ENCODE measurements around the gene HLTF. TPM values are rescaled to one million over a fixed set of nuclear protein-coding genes. Genes with fewer than 3 reads are reported as not detected.

Gene HLTF
- total and polyA plus RNA-seq, 2 donors (not counting 1 experiment from before 2014, with no cell fraction given) = 3.3 to 22.9 TPM

- peak overlapping the region; percentile 87 for H3K9ac ChIP-seq (ENCODE audit: low read length)
- Mint-ChIP-seq H3K27ac (peak overlapping the region; percentile 87), H3K4me1 (peaks cover 42% of the 10 kb centered on the region), H3K4me3 (peak overlapping the region; percentile 90), H3K9me3 (ENCODE audit: insufficient read depth) (no peaks in the 10 kb centered on the region), H3K27me3 (no peaks in the 10 kb centered on the region)
- H3K27ac ChIP-seq (ENCODE audit: low read length in 2 of 2) = peak overlapping the region; percentile 52 to 82
- peak overlapping the region; percentile 57 to 98 (median 97) for H3K4me3 ChIP-seq (ENCODE audit: control extremely low read depth in 1 of 5, extremely low read depth in 1 of 5, insufficient read depth in 1 of 5, low read depth in 2 of 5, low read length in 4 of 5)
- H3K9me3 ChIP-seq (ENCODE audit: control extremely low read depth in 1 of 3, control insufficient read depth in 2 of 3, insufficient read depth in 1 of 3, low read length in 2 of 3) = no peaks in the 10 kb centered on the region
- peak overlapping the region; percentile 91 for H2AFZ ChIP-seq (ENCODE audit: insufficient read depth, low read depth, low read length, poor library complexity, severe bottlenecking)
- TF ChIP-seq EZH2 (IDR thresholded peaks at IDR 0.05; ENCODE audit: borderline replicate concordance, insufficient read depth, low read depth, low read length, poor library complexity, severe bottlenecking) = no peak
- no peak for TF ChIP-seq CTCF (IDR thresholded peaks at IDR 0.05)
- ChIA-PET CTCF (interaction anchor here (1.5 to 3.1 kb wide), 5 partner anchors 9 to 146 kb away, joined by 4 to 36 read pairs (median 13); partner anchors contain the start of gene GYG1), POLR2A (interaction anchor here (1.2 to 2.4 kb wide), 4 partner anchors 18 to 116 kb away, joined by 3 to 16 read pairs (median 6); partner anchors contain the start of gene HLTF)
- peaks cover 52% of the 10 kb centered on the region for H3K79me2 ChIP-seq (ENCODE audit: control insufficient read depth, insufficient read depth, low read length)
- no peaks in the 10 kb centered on the region for H3K36me3 ChIP-seq (replicated peaks in 1 of 2; ENCODE audit: control extremely low read depth in 1 of 2, control insufficient read depth in 1 of 2, extremely low read depth in 1 of 2, insufficient read depth in 2 of 2, low read length in 1 of 2)
- intact Hi-C loops (cut with micrococcal nuclease) = loop anchor here (1.0 to 10.0 kb wide), 7 partner anchors 9 to 356 kb away; partner anchors contain the start of genes GYG1 and HLTF
- peak overlapping the region; percentile 86 for H3K4me2 ChIP-seq (replicated peaks; ENCODE audit: low read depth, low read length, poor library complexity, severe bottlenecking)
- DNase-seq (no peak), ATAC-seq (ENCODE audit: low read depth) (peak; percentile 3)
- no peaks in the 10 kb centered on the region for H4K20me1 ChIP-seq (ENCODE audit: control insufficient read depth, insufficient read depth, low read length, poor library complexity, severe bottlenecking)
- WGBS (ENCODE audit: insufficient coverage) = 0% methylated on average over 2 of the region's 4 CpGs
- H3K27me3 ChIP-seq (replicated peaks in 1 of 4; ENCODE audit: control extremely low read depth in 1 of 4, control insufficient read depth in 3 of 4, insufficient read depth in 4 of 4, low read length in 3 of 4) = no peaks in the 10 kb centered on the region
- H3K4me1 ChIP-seq (ENCODE audit: control insufficient read depth in 2 of 2, insufficient read depth in 2 of 2, low read length in 2 of 2) = peaks cover 32 to 36% of the 10 kb centered on the region in 2 donors
Observed at GRCh38 chr3:149128821-149129220, 42.5 kb upstream of the HLTF start.

DNA sequence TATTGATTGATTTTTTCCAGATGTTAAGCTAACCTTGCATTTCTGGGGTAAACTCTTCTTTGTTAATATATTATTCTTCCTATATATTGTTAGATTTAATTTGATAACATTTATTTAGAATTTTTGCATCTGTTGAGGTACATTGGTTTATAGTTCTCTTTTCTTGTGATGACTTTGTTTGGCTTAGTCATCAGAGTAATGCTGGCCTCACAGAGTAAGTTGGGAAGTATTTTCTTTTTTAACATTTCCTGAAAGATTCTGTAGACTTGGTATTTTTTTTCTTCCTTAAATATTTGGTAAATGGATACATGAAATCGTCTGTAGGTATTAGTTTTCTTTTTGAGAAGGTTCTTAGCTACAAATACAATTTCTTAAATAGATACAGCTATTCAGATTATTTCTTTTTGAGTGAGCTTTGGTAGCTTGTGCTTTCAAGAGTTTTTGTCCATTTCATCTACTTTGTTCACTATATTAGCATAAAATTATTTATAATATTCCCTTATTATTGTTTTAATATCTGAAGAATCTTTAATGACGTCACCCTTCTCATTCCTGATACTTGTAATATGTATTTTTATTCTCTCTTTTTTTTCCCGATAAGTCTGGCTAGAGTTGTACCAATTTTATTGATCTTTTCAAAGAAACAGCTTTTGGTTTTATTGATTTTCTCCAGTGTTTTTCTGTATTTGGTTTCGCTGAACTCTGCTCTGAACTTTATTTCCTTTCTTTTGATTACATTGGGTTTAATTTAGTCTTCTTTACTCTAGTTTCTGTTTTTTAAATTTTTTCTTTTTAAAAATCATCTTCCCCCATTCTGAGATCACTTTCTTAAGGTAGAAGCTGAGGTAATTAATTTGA is 36.6 kb upstream of the HLTF start:
- ATAC-seq (ENCODE audit: low read depth) = no peak
- Histone ChIP-seq H3K4me2 (replicated peaks; ENCODE audit: low read depth, low read length, poor library complexity, severe bottlenecking) (no peak overlapping the region), H3K9ac (ENCODE audit: low read length) (no peak overlapping the region), H3K27me3 (replicated peaks in 1 of 4; ENCODE audit: control extremely low read depth in 1 of 4, control insufficient read depth in 3 of 4, insufficient read depth in 4 of 4, low read length in 3 of 4) (no peaks in the 10 kb centered on the region), H3K36me3 (replicated peaks in 1 of 2; ENCODE audit: control extremely low read depth in 1 of 2, control insufficient read depth in 1 of 2, extremely low read depth in 1 of 2, insufficient read depth in 2 of 2, low read length in 1 of 2) (no peaks in the 10 kb centered on the region), H4K20me1 (ENCODE audit: control insufficient read depth, insufficient read depth, low read length, poor library complexity, severe bottlenecking) (no peaks in the 10 kb centered on the region), H2AFZ (ENCODE audit: insufficient read depth, low read depth, low read length, poor library complexity, severe bottlenecking) (no peak overlapping the region), H3K4me1 (ENCODE audit: control insufficient read depth in 2 of 2, insufficient read depth in 2 of 2, low read length in 2 of 2) (peaks cover 0 to 5% of the 10 kb centered on the region in 2 donors), H3K79me2 (ENCODE audit: control insufficient read depth, insufficient read depth, low read length) (no peaks in the 10 kb centered on the region), H3K4me3 (ENCODE audit: control extremely low read depth in 1 of 5, extremely low read depth in 1 of 5, insufficient read depth in 1 of 5, low read depth in 2 of 5, low read length in 4 of 5) (no peak overlapping the region), H3K27ac (ENCODE audit: low read length in 2 of 2) (no peak overlapping the region), H3K9me3 (ENCODE audit: control extremely low read depth in 1 of 3, control insufficient read depth in 2 of 3, insufficient read depth in 1 of 3, low read length in 2 of 3) (no peaks in the 10 kb centered on the region)
- Mint-ChIP-seq H3K27ac (no peak overlapping the region), H3K4me1 (peaks cover 4% of the 10 kb centered on the region), H3K27me3 (no peaks in the 10 kb centered on the region), H3K4me3 (no peak overlapping the region), H3K9me3 (ENCODE audit: insufficient read depth) (no peaks in the 10 kb centered on the region)
- TF ChIP-seq CTCF (IDR thresholded peaks at IDR 0.05) = no peak
- TF ChIP-seq EZH2 (IDR thresholded peaks at IDR 0.05; ENCODE audit: borderline replicate concordance, insufficient read depth, low read depth, low read length, poor library complexity, severe bottlenecking) = no peak
- POLR2A ChIA-PET = no interaction called here
- CTCF ChIA-PET = interaction anchor here (0.7 to 9.3 kb wide), 7 partner anchors 9 to 211 kb away, joined by 3 to 299 read pairs (median 4); partner anchors contain the start of gene TM4SF18
- WGBS (ENCODE audit: insufficient coverage) = no CpG with 5 or more reads among the region's 4 CpGs
- intact Hi-C loops (cut with micrococcal nuclease) = loop anchor here (10.0 kb wide), 1 partner anchor 362 kb away; no protein-coding TSS in a partner anchor
- DNase-seq = no peak
